HepG2 (cell line): Measurements from ENCODE around the gene KAZN. TPM values are rescaled to one million over a fixed set of nuclear protein-coding genes. Genes with fewer than 3 reads are reported as not detected.

Experiments used
- AHR ChIP-seq: IDR thresholded peaks from 2 replicates; pipeline ENCODE4 v1.6.1; 2018; ENCODE audit warnings: missing genetic modification reagents, missing compliant biosample characterization
- ARNTL ChIP-seq: sonication (generic); formaldehyde crosslinking; IDR thresholded peaks from 2 replicates; pipeline ENCODE4 v1.4.0; 2020; ENCODE audit warnings: mild to moderate bottlenecking, missing genetic modification reagents
- ATRX ChIP-seq: sonication (generic); formaldehyde crosslinking; IDR thresholded peaks from 2 replicates; pipeline ENCODE4 v1.4.0; 2020; ENCODE audit warnings: missing genetic modification reagents, borderline replicate concordance
- IKZF4 ChIP-seq: sonication (generic); formaldehyde crosslinking; IDR thresholded peaks from 2 replicates; pipeline ENCODE4 v1.5.1; 2020; ENCODE audit warnings: borderline replicate concordance, mild to moderate bottlenecking, low read depth, missing genetic modification reagents; ENCODE audit errors: not compliant biosample characterization
- IRF2 ChIP-seq: IDR thresholded peaks from 2 replicates; pipeline ENCODE4 v1.6.1; 2018; ENCODE audit warnings: missing genetic modification reagents, missing compliant biosample characterization
- MTA1 ChIP-seq: sonication (generic); formaldehyde crosslinking; IDR thresholded peaks from 2 replicates; pipeline ENCODE4 v1.4.0; 2020; ENCODE audit warnings: missing genetic modification reagents, mild to moderate bottlenecking, borderline replicate concordance
- NFKB2 ChIP-seq: sonication (generic); formaldehyde crosslinking; IDR thresholded peaks from 2 replicates; pipeline ENCODE4 v1.4.0; 2020; ENCODE audit warnings: missing genetic modification reagents, borderline replicate concordance
- RCOR2 ChIP-seq: IDR thresholded peaks from 2 replicates; pipeline ENCODE4 v1.6.1; 2016; ENCODE audit warnings: missing biosample characterization, missing genetic modification reagents
- SATB2 ChIP-seq: sonication (generic); formaldehyde crosslinking; IDR thresholded peaks from 2 replicates; pipeline ENCODE4 v1.5.0; 2020; ENCODE audit warnings: missing genetic modification reagents
- SMC3 ChIP-seq: IDR thresholded peaks from 2 replicates; pipeline ENCODE4 v1.6.1; 2011; ENCODE audit warnings: low read length, improper control_type of control experiment
- WIZ ChIP-seq: sonication (generic); formaldehyde crosslinking; IDR thresholded peaks from 2 replicates; pipeline ENCODE4 v1.5.1; 2020; ENCODE audit warnings: mild to moderate bottlenecking, missing genetic modification reagents
- ZNF367 ChIP-seq: sonication (generic); formaldehyde crosslinking; IDR thresholded peaks from 2 replicates; pipeline ENCODE4 v1.4.0; 2020; ENCODE audit warnings: missing genetic modification reagents, borderline replicate concordance
- ZNF543 ChIP-seq: sonication (generic); formaldehyde crosslinking; IDR thresholded peaks from 2 replicates; pipeline ENCODE4 v1.4.0; 2020; ENCODE audit warnings: mild to moderate bottlenecking, missing genetic modification reagents
- ZNF577 ChIP-seq: sonication (generic); formaldehyde crosslinking; IDR thresholded peaks from 2 replicates; pipeline ENCODE4 v1.4.0; 2020; ENCODE audit warnings: mild to moderate bottlenecking, low read depth, missing genetic modification reagents, borderline replicate concordance
- ZNF703 ChIP-seq: sonication (generic); formaldehyde crosslinking; IDR thresholded peaks from 2 replicates; pipeline ENCODE4 v1.5.1; 2020; ENCODE audit warnings: missing genetic modification reagents, mild to moderate bottlenecking, moderate library complexity, borderline replicate concordance
- ZNF773 ChIP-seq: sonication (generic); formaldehyde crosslinking; IDR thresholded peaks from 2 replicates; pipeline ENCODE4 v1.4.0; 2020; ENCODE audit warnings: missing genetic modification reagents, borderline replicate concordance
- polyA plus RNA-seq, 8 experiments: library from polyadenylated mRNA; depleted of rRNA in 3 of 8; stranded (reverse) in 7 of 8; unstranded in 1 of 8; fragments of >200 nt; fragmentation: Illumina TruSeq in 4 of 8; extraction: Trizol in 4 of 8; gene quantifications; 2 replicates each; pipeline versions ENCODE4 v1.2.1 to v1.2.3, GENCODE V29; 2011 to 2016; ENCODE audit warnings: low read depth in 4 of 8, missing spikeins in 1 of 8, mixed read lengths in 1 of 8; ENCODE audit not compliant: insufficient read depth in 1 of 8
- total RNA-seq, 5 experiments: library from RNA; depleted of rRNA; stranded (reverse); fragments of >200 nt; fragmentation: Illumina TruSeq; extraction: Trizol; gene quantifications; 2 replicates each; pipeline ENCODE4 v1.2.3, GENCODE V29; 2016; ENCODE audit warnings: low read depth in 1 of 5
- TF ChIP-seq, protein P1 (sequence below): IDR thresholded peaks from 2 replicates; pipeline ENCODE4 v1.4.0; 2020; ENCODE audit warnings: mild to moderate bottlenecking, missing genetic modification reagents
- TF ChIP-seq, protein P2 (sequence below): sonication (generic); formaldehyde crosslinking; IDR thresholded peaks from 2 replicates; pipeline ENCODE4 v1.4.0; 2020; ENCODE audit warnings: missing genetic modification reagents
- TF ChIP-seq, protein P3 (sequence below), 2 experiments: sonication (generic) in 1 of 2; formaldehyde crosslinking in 1 of 2; IDR thresholded peaks; 2 replicates each; pipeline versions ENCODE4 v1.4.0 to v1.6.1; 2016 to 2020; ENCODE audit warnings: borderline replicate concordance in 1 of 2, low read depth in 1 of 2, mild to moderate bottlenecking in 1 of 2, missing genetic modification reagents in 1 of 2

Gene KAZN
- total and polyA plus RNA-seq, 2 of the 13 experiments (the other 11 are each of a cell fraction or from before 2014, with no cell fraction given) = 10.4 to 13.5 TPM

DNA sequence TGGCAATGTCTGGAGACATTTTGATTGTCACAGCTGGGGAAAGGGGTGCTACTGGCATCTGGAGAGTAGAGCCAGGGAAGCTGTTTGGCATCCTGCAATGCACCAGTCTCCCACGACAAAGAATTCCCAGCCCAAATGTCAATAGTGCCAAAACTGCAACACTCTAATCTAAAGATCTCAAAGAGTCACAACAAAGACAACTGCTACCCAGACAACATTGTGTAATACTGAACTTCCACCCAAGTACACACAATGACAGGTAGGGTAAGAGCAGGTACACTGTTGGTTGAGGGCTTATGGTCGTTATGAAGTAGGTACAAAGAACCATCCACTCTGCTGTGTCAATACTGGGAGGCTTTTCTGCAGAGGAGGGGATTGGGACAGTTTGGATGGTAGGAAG, 546.8 kb downstream of the KAZN start (continued):
- TF ChIP-seq ZNF703 (peak; percentile 35; the same call in 1 of the 2 replicates), SATB2 (CRISPR knock-in tag) (no peak), WIZ (CRISPR knock-in tag) (no peak), NFKB2 (CRISPR knock-in tag) (no peak), IRF2 (CRISPR knock-in tag) (peak; percentile 74), ZNF543 (no peak), ZNF367 (no peak), ZNF577 (CRISPR knock-in tag) (no peak), RCOR2 (CRISPR knock-in tag) (peak; percentile 85), ATRX (no peak), ARNTL (CRISPR knock-in tag) (0 out of 2 replicates have a peak, but pooled peaks have one; percentile 21), MTA1 (no peak; the same call in 1 of the 2 replicates), SMC3 (no peak), IKZF4 (CRISPR knock-in tag) (no peak), ZNF773 (CRISPR knock-in tag) (no peak), AHR (no peak)
- TF ChIP-seq, protein P1, sequence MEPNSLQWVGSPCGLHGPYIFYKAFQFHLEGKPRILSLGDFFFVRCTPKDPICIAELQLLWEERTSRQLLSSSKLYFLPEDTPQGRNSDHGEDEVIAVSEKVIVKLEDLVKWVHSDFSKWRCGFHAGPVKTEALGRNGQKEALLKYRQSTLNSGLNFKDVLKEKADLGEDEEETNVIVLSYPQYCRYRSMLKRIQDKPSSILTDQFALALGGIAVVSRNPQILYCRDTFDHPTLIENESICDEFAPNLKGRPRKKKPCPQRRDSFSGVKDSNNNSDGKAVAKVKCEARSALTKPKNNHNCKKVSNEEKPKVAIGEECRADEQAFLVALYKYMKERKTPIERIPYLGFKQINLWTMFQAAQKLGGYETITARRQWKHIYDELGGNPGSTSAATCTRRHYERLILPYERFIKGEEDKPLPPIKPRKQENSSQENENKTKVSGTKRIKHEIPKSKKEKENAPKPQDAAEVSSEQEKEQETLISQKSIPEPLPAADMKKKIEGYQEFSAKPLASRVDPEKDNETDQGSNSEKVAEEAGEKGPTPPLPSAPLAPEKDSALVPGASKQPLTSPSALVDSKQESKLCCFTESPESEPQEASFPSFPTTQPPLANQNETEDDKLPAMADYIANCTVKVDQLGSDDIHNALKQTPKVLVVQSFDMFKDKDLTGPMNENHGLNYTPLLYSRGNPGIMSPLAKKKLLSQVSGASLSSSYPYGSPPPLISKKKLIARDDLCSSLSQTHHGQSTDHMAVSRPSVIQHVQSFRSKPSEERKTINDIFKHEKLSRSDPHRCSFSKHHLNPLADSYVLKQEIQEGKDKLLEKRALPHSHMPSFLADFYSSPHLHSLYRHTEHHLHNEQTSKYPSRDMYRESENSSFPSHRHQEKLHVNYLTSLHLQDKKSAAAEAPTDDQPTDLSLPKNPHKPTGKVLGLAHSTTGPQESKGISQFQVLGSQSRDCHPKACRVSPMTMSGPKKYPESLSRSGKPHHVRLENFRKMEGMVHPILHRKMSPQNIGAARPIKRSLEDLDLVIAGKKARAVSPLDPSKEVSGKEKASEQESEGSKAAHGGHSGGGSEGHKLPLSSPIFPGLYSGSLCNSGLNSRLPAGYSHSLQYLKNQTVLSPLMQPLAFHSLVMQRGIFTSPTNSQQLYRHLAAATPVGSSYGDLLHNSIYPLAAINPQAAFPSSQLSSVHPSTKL (CRISPR knock-in tag) = peak; percentile 91
- TF ChIP-seq, protein P2, sequence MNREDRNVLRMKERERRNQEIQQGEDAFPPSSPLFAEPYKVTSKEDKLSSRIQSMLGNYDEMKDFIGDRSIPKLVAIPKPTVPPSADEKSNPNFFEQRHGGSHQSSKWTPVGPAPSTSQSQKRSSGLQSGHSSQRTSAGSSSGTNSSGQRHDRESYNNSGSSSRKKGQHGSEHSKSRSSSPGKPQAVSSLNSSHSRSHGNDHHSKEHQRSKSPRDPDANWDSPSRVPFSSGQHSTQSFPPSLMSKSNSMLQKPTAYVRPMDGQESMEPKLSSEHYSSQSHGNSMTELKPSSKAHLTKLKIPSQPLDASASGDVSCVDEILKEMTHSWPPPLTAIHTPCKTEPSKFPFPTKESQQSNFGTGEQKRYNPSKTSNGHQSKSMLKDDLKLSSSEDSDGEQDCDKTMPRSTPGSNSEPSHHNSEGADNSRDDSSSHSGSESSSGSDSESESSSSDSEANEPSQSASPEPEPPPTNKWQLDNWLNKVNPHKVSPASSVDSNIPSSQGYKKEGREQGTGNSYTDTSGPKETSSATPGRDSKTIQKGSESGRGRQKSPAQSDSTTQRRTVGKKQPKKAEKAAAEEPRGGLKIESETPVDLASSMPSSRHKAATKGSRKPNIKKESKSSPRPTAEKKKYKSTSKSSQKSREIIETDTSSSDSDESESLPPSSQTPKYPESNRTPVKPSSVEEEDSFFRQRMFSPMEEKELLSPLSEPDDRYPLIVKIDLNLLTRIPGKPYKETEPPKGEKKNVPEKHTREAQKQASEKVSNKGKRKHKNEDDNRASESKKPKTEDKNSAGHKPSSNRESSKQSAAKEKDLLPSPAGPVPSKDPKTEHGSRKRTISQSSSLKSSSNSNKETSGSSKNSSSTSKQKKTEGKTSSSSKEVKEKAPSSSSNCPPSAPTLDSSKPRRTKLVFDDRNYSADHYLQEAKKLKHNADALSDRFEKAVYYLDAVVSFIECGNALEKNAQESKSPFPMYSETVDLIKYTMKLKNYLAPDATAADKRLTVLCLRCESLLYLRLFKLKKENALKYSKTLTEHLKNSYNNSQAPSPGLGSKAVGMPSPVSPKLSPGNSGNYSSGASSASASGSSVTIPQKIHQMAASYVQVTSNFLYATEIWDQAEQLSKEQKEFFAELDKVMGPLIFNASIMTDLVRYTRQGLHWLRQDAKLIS (CRISPR knock-in tag) = no peak
- TF ChIP-seq, protein P3, sequence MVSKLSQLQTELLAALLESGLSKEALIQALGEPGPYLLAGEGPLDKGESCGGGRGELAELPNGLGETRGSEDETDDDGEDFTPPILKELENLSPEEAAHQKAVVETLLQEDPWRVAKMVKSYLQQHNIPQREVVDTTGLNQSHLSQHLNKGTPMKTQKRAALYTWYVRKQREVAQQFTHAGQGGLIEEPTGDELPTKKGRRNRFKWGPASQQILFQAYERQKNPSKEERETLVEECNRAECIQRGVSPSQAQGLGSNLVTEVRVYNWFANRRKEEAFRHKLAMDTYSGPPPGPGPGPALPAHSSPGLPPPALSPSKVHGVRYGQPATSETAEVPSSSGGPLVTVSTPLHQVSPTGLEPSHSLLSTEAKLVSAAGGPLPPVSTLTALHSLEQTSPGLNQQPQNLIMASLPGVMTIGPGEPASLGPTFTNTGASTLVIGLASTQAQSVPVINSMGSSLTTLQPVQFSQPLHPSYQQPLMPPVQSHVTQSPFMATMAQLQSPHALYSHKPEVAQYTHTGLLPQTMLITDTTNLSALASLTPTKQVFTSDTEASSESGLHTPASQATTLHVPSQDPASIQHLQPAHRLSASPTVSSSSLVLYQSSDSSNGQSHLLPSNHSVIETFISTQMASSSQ (IDR thresholded peaks at IDR 0.05; ENCODE audit: low read depth) = peak; percentile 41; the same call in 1 of the 2 replicates
- TF ChIP-seq, protein P3 (CRISPR knock-in tag; IDR thresholded peaks at IDR 0.05; ENCODE audit: borderline replicate concordance) = peak; percentile 16; the same call in 1 of the 2 replicates
